ENCODE measurements around the gene RAI14. TPM values are rescaled to one million over a fixed set of nuclear protein-coding genes. Genes with fewer than 3 reads are reported as not detected.

The RAI14 gene
- total RNA-seq, 1 donor from 2014 or later = 307 TPM

DNA sequence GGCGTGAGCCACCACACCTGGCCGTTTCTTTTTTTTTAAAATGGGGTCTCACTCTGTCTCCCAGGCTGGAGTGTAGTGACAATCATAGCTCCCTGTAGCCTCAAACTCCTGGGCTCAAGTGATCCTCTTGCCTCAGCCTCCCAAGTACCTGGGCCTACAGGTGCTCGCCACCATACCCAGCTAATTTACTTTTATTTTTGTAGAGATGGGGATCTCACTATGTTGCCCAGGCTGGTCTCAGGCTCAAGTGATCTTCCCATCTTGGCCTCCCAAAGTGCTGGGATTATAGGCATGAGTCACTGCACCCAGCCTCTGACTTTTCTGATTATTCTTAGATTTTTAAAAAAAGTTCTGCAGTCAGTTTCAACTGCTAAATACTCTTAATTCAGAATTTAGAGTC, 21.3 kb downstream of the RAI14 start:
- H3K27me3 ChIP-seq (ENCODE audit: insufficient read depth, low read length) = no peaks in the 10 kb centered on the region
- Mint-ChIP-seq H3K27me3 (ENCODE audit: low read depth, unreplicated experiment) (no peaks in the 10 kb centered on the region), H3K9me3 (ENCODE audit: unreplicated experiment) (no peaks in the 10 kb centered on the region), H3K27ac (ENCODE audit: unreplicated experiment) (no peak overlapping the region), H3K4me1 (ENCODE audit: low read depth, unreplicated experiment) (peaks cover 63% of the 10 kb centered on the region), H3K36me3 (ENCODE audit: low read depth, unreplicated experiment) (peaks cover 27% of the 10 kb centered on the region), H3K4me3 (ENCODE audit: unreplicated experiment) (no peak overlapping the region)
- H2AFZ ChIP-seq (ENCODE audit: low read depth, low read length) = no peak overlapping the region
- peaks cover 38% of the 10 kb centered on the region for H4K20me1 ChIP-seq (ENCODE audit: insufficient read depth, low read length)
- H3K4me1 ChIP-seq (ENCODE audit: insufficient read depth, low read length) = peaks cover 48% of the 10 kb centered on the region
- peaks cover 10% of the 10 kb centered on the region for H3K36me3 ChIP-seq (ENCODE audit: insufficient read depth, low read length)
- DNase-seq (ENCODE audit: low read depth) = no peak
- peak overlapping the region; percentile 99 for H3K27ac ChIP-seq (ENCODE audit: low read depth, low read length)
- H3K79me2 ChIP-seq (ENCODE audit: insufficient read depth, low read length) = peaks cover 98% of the 10 kb centered on the region
- TF ChIP-seq, protein P1, sequence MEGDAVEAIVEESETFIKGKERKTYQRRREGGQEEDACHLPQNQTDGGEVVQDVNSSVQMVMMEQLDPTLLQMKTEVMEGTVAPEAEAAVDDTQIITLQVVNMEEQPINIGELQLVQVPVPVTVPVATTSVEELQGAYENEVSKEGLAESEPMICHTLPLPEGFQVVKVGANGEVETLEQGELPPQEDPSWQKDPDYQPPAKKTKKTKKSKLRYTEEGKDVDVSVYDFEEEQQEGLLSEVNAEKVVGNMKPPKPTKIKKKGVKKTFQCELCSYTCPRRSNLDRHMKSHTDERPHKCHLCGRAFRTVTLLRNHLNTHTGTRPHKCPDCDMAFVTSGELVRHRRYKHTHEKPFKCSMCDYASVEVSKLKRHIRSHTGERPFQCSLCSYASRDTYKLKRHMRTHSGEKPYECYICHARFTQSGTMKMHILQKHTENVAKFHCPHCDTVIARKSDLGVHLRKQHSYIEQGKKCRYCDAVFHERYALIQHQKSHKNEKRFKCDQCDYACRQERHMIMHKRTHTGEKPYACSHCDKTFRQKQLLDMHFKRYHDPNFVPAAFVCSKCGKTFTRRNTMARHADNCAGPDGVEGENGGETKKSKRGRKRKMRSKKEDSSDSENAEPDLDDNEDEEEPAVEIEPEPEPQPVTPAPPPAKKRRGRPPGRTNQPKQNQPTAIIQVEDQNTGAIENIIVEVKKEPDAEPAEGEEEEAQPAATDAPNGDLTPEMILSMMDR (IDR thresholded peaks at IDR 0.05; ENCODE audit: insufficient read depth, low read depth, low read length) = no peak
- no peak for TF ChIP-seq EZH2 (IDR thresholded peaks at IDR 0.05; ENCODE audit: insufficient read depth, low read length)
- H3K9ac ChIP-seq (ENCODE audit: low read length) = no peak overlapping the region
- H3K4me2 ChIP-seq (ENCODE audit: low read length) = no peak overlapping the region
- no peaks in the 10 kb centered on the region for H3K9me3 ChIP-seq (ENCODE audit: insufficient read depth, low read depth, low read length)
- FAIRE-seq = no peak
- no peak overlapping the region for H3K4me3 ChIP-seq (ENCODE audit: insufficient read depth, low read depth, low read length)

DNA sequence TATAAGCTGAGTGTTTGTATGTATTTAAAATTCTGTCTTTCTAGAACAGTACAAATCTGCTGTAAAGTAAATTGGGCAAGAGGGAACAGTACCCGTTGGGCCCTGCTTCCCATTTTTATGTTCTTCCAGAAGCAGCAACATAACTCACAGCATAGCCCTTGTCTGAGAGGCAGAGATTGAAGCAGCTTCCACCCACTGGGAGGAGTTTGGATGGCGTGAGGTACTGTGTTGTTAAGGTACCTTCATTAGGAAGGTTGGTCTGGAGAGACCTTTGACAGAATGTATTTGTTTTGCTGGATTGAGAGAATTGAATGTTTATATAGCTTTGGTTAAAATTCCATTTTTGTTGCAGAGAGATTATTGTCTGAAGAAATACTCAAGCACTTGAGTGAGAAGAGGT, 24.8 kb downstream of the RAI14 start:
- Mint-ChIP-seq H3K27ac (ENCODE audit: unreplicated experiment) (peak overlapping the region; percentile 26), H3K4me3 (ENCODE audit: unreplicated experiment) (no peak overlapping the region), H3K9me3 (ENCODE audit: unreplicated experiment) (no peaks in the 10 kb centered on the region), H3K4me1 (ENCODE audit: low read depth, unreplicated experiment) (peaks cover 71% of the 10 kb centered on the region), H3K36me3 (ENCODE audit: low read depth, unreplicated experiment) (peaks cover 24% of the 10 kb centered on the region), H3K27me3 (ENCODE audit: low read depth, unreplicated experiment) (no peaks in the 10 kb centered on the region)
- H3K79me2 ChIP-seq (ENCODE audit: insufficient read depth, low read length) = peaks cover 100% of the 10 kb centered on the region
- no peak for DNase-seq (ENCODE audit: low read depth)
- H3K27ac ChIP-seq (ENCODE audit: low read depth, low read length) = no peak overlapping the region
- no peak for TF ChIP-seq EZH2 (IDR thresholded peaks at IDR 0.05; ENCODE audit: insufficient read depth, low read length)
- TF ChIP-seq, protein P1 (IDR thresholded peaks at IDR 0.05; ENCODE audit: insufficient read depth, low read depth, low read length) = no peak
- no peaks in the 10 kb centered on the region for H3K27me3 ChIP-seq (ENCODE audit: insufficient read depth, low read length)
- no peaks in the 10 kb centered on the region for H3K9me3 ChIP-seq (ENCODE audit: insufficient read depth, low read depth, low read length)
- peaks cover 49% of the 10 kb centered on the region for H3K4me1 ChIP-seq (ENCODE audit: insufficient read depth, low read length)
- no peak overlapping the region for H3K4me2 ChIP-seq (ENCODE audit: low read length)
- H3K36me3 ChIP-seq (ENCODE audit: insufficient read depth, low read length) = peaks cover 6% of the 10 kb centered on the region
- no peak for FAIRE-seq
- no peak overlapping the region for H3K9ac ChIP-seq (ENCODE audit: low read length)
- H4K20me1 ChIP-seq (ENCODE audit: insufficient read depth, low read length) = peaks cover 43% of the 10 kb centered on the region
- H2AFZ ChIP-seq (ENCODE audit: low read depth, low read length) = no peak overlapping the region
- H3K4me3 ChIP-seq (ENCODE audit: insufficient read depth, low read depth, low read length) = no peak overlapping the region

DNA sequence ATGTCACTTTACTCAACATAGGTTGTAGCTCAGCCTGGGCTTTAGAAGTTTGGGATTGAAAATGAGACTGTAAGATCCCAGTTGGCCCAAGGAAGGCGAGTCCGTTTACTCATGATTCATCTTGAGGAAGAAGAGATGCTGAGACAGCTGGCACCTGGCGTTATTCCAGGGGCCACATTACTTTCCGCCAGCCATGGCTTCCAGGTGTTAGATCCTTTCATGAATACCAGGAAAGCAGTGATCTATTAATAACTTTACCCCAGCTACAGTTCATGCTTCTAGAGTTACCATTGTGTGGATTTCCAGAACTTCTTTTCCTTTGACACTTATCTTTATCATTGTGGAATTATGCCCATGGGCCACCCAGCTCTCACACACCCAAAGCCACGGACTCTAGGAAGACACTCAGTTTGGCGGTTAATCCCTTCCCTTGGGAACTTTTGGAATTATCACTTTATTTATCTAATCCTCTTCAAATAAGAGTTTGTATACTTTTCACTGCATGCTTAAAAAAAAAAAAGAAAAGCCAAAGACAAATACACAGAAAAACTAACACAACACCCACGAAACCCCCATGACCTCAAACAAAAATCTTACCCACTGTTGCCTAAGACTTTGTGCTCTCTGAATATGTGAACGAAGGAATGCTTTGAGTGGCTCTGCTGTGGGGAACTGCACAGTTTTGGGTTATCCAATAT, 26.9 kb downstream of the RAI14 start:
- peak overlapping the region; percentile 74 for H3K4me3 Mint-ChIP-seq (ENCODE audit: unreplicated experiment)
- no peak for FAIRE-seq

More for the DNA sequence above, 26.9 kb downstream of the RAI14 start:
- Histone ChIP-seq H3K4me1 (ENCODE audit: insufficient read depth, low read length) (peaks cover 60% of the 10 kb centered on the region), H4K20me1 (ENCODE audit: insufficient read depth, low read length) (peaks cover 36% of the 10 kb centered on the region), H3K27ac (ENCODE audit: low read depth, low read length) (peak overlapping the region; percentile 75), H3K9ac (ENCODE audit: low read length) (peak overlapping the region; percentile 4), H3K79me2 (ENCODE audit: insufficient read depth, low read length) (peaks cover 94% of the 10 kb centered on the region), H2AFZ (ENCODE audit: low read depth, low read length) (no peak overlapping the region), H3K27me3 (ENCODE audit: insufficient read depth, low read length) (no peaks in the 10 kb centered on the region), H3K9me3 (ENCODE audit: insufficient read depth, low read depth, low read length) (no peaks in the 10 kb centered on the region), H3K4me2 (ENCODE audit: low read length) (peak overlapping the region; percentile 37), H3K4me3 (ENCODE audit: insufficient read depth, low read depth, low read length) (no peak overlapping the region), H3K36me3 (ENCODE audit: insufficient read depth, low read length) (peaks cover 11% of the 10 kb centered on the region)
- Mint-ChIP-seq H3K9me3 (ENCODE audit: unreplicated experiment) (no peaks in the 10 kb centered on the region), H3K4me1 (ENCODE audit: low read depth, unreplicated experiment) (peaks cover 78% of the 10 kb centered on the region), H3K36me3 (ENCODE audit: low read depth, unreplicated experiment) (peaks cover 18% of the 10 kb centered on the region), H3K27ac (ENCODE audit: unreplicated experiment) (peak overlapping the region; percentile 79), H3K27me3 (ENCODE audit: low read depth, unreplicated experiment) (no peaks in the 10 kb centered on the region)
- peak; percentile 81 for DNase-seq (ENCODE audit: low read depth)
- TF ChIP-seq EZH2 (IDR thresholded peaks at IDR 0.05; ENCODE audit: insufficient read depth, low read length) = no peak
- TF ChIP-seq, protein P1 (IDR thresholded peaks at IDR 0.05; ENCODE audit: insufficient read depth, low read depth, low read length) = no peak

Data from astrocyte (in vitro differentiated cells and primary cell).